HL-60/S4 (cell line): ENCODE results near the gene SEPTIN11.

Experiments
- in situ Hi-C: fragments of 300-500 bp; cut with MboI; formaldehyde crosslinking; loops from 2 replicates; pipeline ENCODE4 v1.14.3; 2022; ENCODE audit warnings: low sequenced_read_pairs

SEPTIN11 gene

GRCh38 chr4:76977736-76978350 lies 28.3 kb downstream of the SEPTIN11 start:
- in situ Hi-C loops, result no loop called here

DNA sequence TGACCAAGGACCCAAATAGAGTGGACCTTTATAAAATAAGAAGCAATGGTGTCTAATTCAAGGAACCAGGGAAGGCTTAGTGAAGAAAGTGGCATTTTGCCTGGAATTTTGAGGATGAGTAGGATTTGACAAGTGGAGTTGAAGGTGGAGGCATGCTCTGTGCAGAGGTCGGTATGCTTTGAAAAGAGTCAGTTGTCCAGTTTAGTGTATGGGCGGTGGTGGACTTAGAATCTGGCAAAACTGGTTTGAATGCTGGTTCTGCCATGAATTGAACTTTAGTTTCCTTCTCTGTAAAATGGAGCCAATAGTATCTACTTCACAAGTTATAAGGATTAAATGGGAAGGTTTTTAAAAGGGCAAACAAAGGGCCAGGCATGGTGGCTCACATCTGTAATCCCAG lies 29.7 kb downstream of the SEPTIN11 start:
- in situ Hi-C loops, result no loop called here

- in situ Hi-C loops, result no loop called here
These were observed 30.7 kb downstream of the SEPTIN11 start for GRCh38 chr4:76980261-76980660.

DNA sequence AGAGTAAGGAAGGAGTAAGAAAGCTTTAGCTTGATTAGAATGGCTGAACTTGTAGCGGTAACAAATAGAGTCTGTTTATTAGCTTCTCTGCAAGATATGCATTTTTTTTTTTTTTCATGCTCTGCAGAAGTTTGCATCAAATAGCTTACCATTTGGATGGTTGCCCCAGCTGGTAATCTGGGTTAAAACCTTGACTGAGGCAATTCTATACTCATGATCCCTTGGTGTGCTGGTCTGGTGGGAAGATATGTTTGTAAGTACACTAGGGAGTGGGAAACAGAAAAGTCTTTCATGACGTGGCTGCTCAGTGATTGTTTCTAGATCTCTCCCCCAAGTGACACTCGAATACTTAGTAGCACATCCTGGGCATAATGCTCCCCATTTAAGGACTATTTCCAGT lies 32.1 kb downstream of the SEPTIN11 start:
- in situ Hi-C loops, result no loop called here

DNA sequence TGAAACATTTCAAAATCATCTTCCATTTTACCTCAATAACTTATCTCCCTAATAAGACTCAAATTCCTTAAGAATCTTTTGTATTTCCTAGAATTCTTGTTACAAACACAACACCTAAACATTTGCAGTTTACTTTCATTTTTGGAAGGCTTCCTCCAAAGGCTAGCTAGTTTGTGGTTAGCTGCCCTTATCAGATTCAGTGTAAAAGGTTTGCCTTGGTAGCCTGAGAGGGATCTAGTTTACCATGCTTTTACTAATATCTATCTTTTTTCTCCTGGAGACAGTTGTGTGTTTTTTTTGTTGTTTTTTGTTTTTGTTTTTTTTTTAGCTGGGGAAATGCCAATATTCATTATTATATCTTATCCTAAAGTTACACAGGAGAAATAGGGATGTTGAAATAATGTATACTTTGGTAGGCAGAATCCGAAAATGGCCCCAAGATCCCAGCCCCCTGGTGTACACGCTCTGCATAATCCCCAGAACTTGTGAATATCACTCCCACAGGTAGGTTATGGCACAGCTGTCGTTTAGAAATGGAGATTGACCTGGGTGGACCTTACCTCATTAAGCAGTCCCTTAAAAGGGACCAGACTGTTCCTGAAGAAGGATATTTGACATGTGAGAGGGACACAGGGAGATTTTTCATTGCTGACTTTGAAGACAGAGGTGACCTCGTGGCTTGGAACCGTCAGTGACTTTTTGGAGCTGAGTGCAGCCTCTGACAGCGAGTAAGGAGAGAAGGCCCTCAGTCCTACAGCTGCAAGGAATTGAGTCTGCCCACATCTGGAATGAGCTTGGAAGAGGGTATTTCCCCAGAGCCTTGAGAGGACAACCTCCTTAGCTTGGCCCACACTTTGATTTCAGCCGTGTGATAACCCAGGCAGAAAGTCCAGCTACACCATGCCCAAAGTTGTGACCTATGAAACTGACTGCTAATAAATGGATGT lies 33.4 kb downstream of the SEPTIN11 start:
- in situ Hi-C loops, result no loop called here

GRCh38 chr4:76984127-76984526 lies 34.6 kb downstream of the SEPTIN11 start:
- in situ Hi-C loops, result no loop called here

DNA sequence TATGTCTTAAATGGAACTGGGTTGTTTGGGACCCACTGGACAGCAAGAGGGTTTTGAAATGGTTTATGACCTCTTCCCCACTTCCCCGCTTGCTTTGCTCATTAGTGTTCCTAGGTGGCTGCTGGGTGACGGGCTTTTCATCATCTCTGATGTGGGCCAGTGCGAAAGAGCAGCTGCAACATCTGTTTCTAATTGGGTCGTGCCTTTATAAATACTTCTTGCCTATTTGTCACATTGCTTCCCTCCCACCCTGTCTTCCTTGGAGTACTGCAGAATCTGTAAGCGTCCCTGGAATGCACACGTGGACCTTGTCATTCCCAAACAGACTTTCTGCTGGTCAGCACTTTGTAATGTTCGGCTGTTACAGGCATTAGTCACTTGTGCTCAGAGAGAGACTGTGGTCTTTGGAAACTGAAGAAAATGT lies 35.2 kb downstream of the SEPTIN11 start:
- in situ Hi-C loops, result no loop called here

DNA sequence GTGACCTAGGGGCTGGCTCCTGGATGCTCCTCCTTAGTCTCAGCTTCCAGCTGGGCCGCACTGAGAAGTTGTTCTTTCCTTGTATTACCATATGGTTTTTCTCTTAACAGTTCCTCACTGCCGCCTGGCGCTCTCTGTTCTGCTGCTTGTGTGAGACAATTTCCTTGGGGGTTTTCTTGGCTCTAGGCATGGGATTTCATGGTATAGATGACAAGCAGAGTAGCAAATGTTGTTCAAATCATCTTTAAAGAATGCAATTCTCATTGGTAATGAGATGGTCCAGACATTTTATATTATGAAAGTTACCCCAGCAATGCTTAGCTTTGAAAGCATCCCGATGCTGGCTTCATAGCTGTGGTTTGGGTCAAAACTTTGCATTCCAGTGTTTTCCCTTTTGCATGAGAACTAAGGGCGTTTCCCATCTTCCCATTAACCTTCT lies 37.6 kb downstream of the SEPTIN11 start:
- in situ Hi-C loops, result no loop called here

- in situ Hi-C loops, result no loop called here
These were observed 38.1 kb downstream of the SEPTIN11 start for GRCh38 chr4:76987685-76988084.

GRCh38 chr4:76989391-76990061 lies 40.0 kb downstream of the SEPTIN11 start:
- in situ Hi-C loops, result no loop called here

GRCh38 chr4:76990288-76991080 lies 40.9 kb downstream of the SEPTIN11 start:
- in situ Hi-C loops, result no loop called here

DNA sequence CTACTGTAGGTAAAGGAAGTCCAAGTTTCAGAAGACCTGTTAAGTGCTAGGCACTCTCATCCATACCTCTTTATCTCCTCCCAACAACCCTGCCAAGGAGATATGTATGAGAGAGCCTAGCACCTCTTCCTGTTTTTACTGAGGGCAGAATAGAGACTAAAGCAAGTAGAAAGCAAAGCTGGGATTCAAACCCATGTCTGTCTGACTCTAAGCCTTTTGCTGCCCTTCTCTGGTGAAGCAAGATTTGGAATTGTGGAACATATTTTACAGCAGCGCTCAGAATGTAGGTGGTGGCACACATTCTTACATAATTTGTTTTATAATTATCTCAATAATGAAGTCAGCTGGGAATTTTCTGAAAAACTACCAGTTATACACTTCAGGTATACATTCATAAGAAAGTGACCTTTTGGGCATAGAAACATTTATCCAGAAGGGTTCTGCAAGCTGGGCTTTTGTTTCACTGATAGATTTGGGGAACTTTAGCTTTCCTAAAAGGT lies 41.7 kb downstream of the SEPTIN11 start:
- in situ Hi-C loops, result no loop called here

- in situ Hi-C loops, result no loop called here
These were observed 44.5 kb downstream of the SEPTIN11 start for GRCh38 chr4:76993787-76994641.

GRCh38 chr4:76995776-76996175 lies 46.2 kb downstream of the SEPTIN11 start:
- in situ Hi-C loops, result no loop called here

DNA sequence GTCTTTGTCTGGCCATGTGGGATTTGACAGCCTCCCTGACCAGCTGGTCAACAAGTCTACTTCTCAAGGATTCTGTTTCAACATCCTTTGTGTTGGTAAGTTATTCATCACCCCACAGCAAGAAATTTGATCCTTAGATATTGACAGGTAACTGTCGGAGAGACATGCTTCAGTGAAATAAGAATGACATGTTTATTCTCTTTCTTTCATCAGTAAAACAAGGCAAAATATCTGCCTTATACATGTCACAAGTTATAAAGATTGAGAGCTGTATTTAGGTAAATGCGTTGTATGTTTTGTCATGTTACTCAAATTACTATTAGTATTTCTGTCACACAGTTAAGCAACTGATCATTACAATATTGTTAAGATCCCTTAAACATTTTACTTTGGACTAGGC lies 46.9 kb downstream of the SEPTIN11 start:
- in situ Hi-C loops, result no loop called here

GRCh38 chr4:76997077-76997476 lies 47.5 kb downstream of the SEPTIN11 start:
- in situ Hi-C loops, result no loop called here

DNA sequence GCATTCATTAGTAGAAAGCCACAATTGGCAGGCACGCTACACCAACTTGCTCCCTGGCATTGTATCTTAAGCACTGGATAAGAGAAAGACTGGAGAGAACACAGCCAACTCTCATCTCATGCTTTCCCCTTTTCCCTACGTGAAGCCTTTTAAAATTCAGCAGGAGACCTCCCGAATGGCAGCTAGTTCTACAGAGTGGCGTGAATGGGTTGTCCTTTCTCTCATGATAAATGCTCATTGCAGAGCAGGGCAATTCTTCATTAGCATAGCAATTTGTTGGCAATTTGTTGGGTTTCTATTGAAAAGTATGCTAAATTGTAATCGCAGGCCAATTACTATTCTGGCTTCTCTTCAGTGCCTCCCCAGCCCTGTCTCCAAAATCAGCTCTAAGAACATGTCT lies 48.0 kb downstream of the SEPTIN11 start:
- in situ Hi-C loops, result no loop called here

DNA sequence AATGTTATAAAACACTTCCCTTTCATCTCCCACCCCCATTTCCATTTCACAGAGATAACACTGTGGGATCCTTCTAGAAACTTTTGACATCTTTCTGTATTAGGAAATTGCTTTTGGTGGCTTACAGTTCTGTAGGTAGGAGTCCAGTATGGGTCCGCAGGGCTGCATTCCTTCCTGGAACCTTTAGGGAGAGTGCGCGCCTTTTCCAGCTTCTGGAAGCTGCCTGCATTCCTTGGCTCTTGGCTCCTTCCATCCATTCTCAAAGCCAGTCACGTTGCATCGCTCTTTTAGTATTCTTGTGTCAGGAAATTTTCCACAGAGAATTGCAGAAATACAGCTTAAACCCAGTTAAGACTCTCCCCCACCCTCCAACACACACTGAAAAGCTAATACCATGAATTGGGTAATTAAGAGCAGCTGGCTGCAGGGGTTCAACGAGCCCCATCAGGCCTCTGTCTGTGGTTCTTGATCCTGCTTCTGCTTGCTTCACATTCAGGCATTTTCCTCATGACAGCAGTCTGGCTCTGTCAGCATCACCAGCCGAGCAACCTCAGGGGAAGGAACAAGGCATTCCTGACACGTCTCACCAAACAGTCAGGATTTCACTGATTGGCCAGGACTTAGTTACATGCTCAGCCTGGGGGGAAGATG lies 48.8 kb downstream of the SEPTIN11 start:
- in situ Hi-C loops, result no loop called here
